ENCODE results near the gene CHD5. TPM values are rescaled to one million over a fixed set of nuclear protein-coding genes. Genes with fewer than 3 reads are reported as not detected.

Gene CHD5
- total RNA-seq, 3 donors from 2014 or later = 0.27 to 0.61 (median 0.34) TPM

DNA sequence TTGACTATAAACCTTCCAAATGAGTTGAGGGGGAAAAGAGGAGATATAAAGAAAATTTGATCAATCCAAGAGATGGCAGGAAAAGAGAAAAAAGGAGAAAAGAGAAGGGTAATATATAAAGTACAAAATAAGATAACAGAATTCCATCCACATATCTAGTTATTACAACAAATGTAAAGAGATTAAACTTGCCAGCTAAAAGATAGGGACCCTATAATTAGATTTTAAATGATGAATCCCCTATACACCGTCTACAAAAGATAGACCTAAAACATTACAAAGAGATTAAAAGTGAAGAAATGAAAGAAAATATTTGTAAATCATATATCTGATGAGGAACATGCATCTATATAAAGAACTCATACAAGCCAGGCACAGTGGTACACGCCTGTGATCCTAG is 63.1 kb downstream of the CHD5 start:
- Mint-ChIP-seq H3K9me3 (peaks cover 10% of the 10 kb centered on the region), H3K4me3 (no peak overlapping the region), H3K27me3 (ENCODE audit: low read depth) (peaks cover 4% of the 10 kb centered on the region), H3K4me1 (ENCODE audit: low read depth) (no peaks in the 10 kb centered on the region), H3K36me3 (ENCODE audit: insufficient read depth) (no peaks in the 10 kb centered on the region)
- no peak for DNase-seq
- ATAC-seq = no peak

GRCh38 chr1:6116137-6116536 is 64.0 kb downstream of the CHD5 start:
- ATAC-seq = no peak
- H3K36me3 Mint-ChIP-seq (ENCODE audit: insufficient read depth) = no peaks in the 10 kb centered on the region

DNA sequence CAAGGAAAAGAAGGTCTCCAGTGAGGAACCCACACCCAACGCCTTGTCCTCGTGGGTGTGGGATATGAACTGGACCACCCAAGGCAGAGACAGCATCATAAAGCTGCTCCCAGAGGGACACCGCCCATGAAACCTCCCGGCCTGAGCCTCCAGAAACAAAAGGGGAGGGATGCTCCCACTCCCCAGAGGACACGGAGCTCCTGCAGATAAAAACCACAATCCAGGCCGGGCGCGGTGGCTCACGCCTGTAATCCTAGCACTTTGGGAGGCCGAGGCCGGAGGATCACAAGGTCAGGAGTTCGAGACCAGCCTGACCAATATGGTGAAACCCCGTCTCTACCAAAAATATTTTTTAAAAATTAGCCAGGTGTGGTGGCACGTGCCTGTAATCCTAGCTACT is 66.4 kb downstream of the CHD5 start:
- H3K27me3 Mint-ChIP-seq (ENCODE audit: low read depth) = peaks cover 6% of the 10 kb centered on the region
- no peaks in the 10 kb centered on the region for H3K36me3 Mint-ChIP-seq (ENCODE audit: insufficient read depth)
- peaks cover 10% of the 10 kb centered on the region for H3K9me3 Mint-ChIP-seq
- DNase-seq (no peak), ATAC-seq (no peak)
- H3K4me3 Mint-ChIP-seq = no peak overlapping the region
- H3K4me1 Mint-ChIP-seq (ENCODE audit: low read depth) = no peaks in the 10 kb centered on the region

More at GRCh38 chr1:6116137-6116536, 64.0 kb downstream of the CHD5 start:
- Mint-ChIP-seq H3K4me1 (ENCODE audit: low read depth) (no peaks in the 10 kb centered on the region), H3K27me3 (ENCODE audit: low read depth) (peaks cover 4% of the 10 kb centered on the region), H3K4me3 (no peak overlapping the region), H3K9me3 (peaks cover 10% of the 10 kb centered on the region)
- no peak for DNase-seq

GRCh38 chr1:6113116-6113515 is 67.0 kb downstream of the CHD5 start:
- H3K36me3 Mint-ChIP-seq (ENCODE audit: insufficient read depth) = no peaks in the 10 kb centered on the region
- peaks cover 10% of the 10 kb centered on the region for H3K27me3 Mint-ChIP-seq (ENCODE audit: low read depth)
- peaks cover 10% of the 10 kb centered on the region for H3K9me3 Mint-ChIP-seq
- ATAC-seq (no peak), DNase-seq (no peak)
- no peak overlapping the region for H3K4me3 Mint-ChIP-seq
- H3K4me1 Mint-ChIP-seq (ENCODE audit: low read depth) = no peaks in the 10 kb centered on the region

- Mint-ChIP-seq H3K4me3 (no peak overlapping the region), H3K36me3 (ENCODE audit: insufficient read depth) (no peaks in the 10 kb centered on the region), H3K4me1 (ENCODE audit: low read depth) (no peaks in the 10 kb centered on the region), H3K9me3 (peaks cover 8% of the 10 kb centered on the region), H3K27me3 (ENCODE audit: low read depth) (peaks cover 10% of the 10 kb centered on the region)
- DNase-seq = no peak
- ATAC-seq = no peak
Observed at GRCh38 chr1:6112690-6113005, 67.5 kb downstream of the CHD5 start.

DNA sequence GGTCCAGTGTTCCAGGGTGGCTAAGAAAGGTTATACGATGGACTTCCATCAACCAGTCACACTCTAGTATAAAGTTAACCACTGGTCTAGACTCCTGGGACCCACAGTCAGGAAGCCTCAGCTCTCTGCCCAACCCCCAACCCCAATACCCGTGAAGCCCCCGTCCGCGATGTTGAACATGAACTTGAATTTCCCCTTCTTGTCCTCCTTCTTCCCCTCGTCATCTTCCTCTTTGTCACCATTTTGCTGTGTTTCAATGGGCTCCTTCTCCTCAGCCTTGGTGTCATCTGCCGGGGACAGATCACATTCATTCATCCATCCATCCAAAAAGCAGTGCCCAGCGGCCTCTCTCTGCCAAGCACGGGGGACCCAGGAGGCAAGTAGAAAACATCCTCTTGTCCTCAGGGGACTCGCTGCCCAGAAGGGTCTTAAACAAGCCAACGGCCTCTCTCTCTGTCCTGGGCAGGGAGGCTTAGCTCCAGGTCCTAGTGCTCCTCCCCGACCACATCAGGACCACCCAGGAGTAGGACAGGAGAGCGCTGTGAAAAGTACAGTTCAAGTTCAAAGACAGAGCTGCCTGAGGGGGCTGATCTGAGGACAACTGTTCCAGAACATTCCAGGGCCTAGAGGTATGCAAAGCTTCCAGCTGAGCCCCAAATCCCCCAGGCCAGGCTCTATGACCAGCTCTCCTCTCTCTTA is 68.0 kb downstream of the CHD5 start:
- H3K36me3 Mint-ChIP-seq (ENCODE audit: insufficient read depth) = no peaks in the 10 kb centered on the region
- peaks cover 6% of the 10 kb centered on the region for H3K9me3 Mint-ChIP-seq
- ATAC-seq = no peak
- peaks cover 10% of the 10 kb centered on the region for H3K27me3 Mint-ChIP-seq (ENCODE audit: low read depth)
- H3K4me1 Mint-ChIP-seq (ENCODE audit: low read depth) = no peaks in the 10 kb centered on the region
- no peak overlapping the region for H3K4me3 Mint-ChIP-seq
- DNase-seq = no peak

GRCh38 chr1:6111571-6111970 is 68.5 kb downstream of the CHD5 start:
- ATAC-seq (no peak), DNase-seq (no peak)
- Mint-ChIP-seq H3K27me3 (ENCODE audit: low read depth) (peaks cover 10% of the 10 kb centered on the region), H3K4me1 (ENCODE audit: low read depth) (no peaks in the 10 kb centered on the region), H3K9me3 (peaks cover under 1% of the 10 kb centered on the region), H3K4me3 (no peak overlapping the region), H3K36me3 (ENCODE audit: insufficient read depth) (no peaks in the 10 kb centered on the region)

GRCh38 chr1:6110326-6110725 is 69.8 kb downstream of the CHD5 start:
- H3K36me3 Mint-ChIP-seq (ENCODE audit: insufficient read depth) = no peaks in the 10 kb centered on the region
- DNase-seq (no peak), ATAC-seq (no peak)
- no peaks in the 10 kb centered on the region for H3K9me3 Mint-ChIP-seq
- H3K27me3 Mint-ChIP-seq (ENCODE audit: low read depth) = peaks cover 10% of the 10 kb centered on the region
- H3K4me1 Mint-ChIP-seq (ENCODE audit: low read depth) = no peaks in the 10 kb centered on the region
- no peak overlapping the region for H3K4me3 Mint-ChIP-seq

GRCh38 chr1:6109688-6110087 is 70.4 kb downstream of the CHD5 start:
- no peaks in the 10 kb centered on the region for H3K36me3 Mint-ChIP-seq (ENCODE audit: insufficient read depth)
- no peaks in the 10 kb centered on the region for H3K9me3 Mint-ChIP-seq
- DNase-seq = no peak
- peaks cover 10% of the 10 kb centered on the region for H3K27me3 Mint-ChIP-seq (ENCODE audit: low read depth)
- H3K4me1 Mint-ChIP-seq (ENCODE audit: low read depth) = no peaks in the 10 kb centered on the region
- no peak for ATAC-seq
- H3K4me3 Mint-ChIP-seq = no peak overlapping the region

DNA sequence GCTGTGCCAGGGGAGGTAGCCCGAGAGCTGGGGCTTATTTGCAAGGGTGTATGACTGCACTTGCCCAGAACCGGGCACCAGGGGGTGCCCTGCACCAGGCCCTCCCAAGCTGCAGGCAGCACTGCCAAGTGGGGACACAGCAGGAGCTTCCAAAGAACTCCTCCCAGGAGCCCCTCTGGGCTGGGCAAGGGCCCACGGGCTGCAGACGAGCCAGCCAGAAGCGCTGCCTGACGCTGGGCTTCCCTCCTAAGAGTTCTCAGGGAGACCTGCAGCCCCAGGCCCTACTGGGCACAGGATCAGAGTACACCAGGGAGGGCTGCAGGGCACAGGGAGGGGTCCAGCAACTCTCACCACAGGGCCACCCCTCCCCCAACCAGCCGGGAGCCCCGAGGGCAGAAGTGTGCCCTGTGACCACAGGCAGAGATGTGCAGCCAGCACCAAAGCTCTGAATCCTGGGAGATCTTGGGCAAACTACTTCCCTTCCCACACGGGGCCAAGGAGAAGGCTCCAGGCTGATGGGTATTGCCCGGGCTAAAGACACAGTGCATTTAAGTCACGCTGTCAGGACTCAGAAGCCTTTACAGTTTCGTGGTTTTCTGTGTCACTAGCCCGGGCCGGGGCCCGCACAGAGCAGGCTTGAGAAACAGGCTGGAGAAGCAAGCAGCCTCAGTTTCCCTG is 71.0 kb downstream of the CHD5 start:
- ATAC-seq = peak; percentile 81 to 89
- no peak for DNase-seq
- H3K27me3 Mint-ChIP-seq (ENCODE audit: low read depth) = peaks cover 10% of the 10 kb centered on the region
- no peaks in the 10 kb centered on the region for H3K9me3 Mint-ChIP-seq
- no peaks in the 10 kb centered on the region for H3K4me1 Mint-ChIP-seq (ENCODE audit: low read depth)
- H3K4me3 Mint-ChIP-seq = no peak overlapping the region
- H3K36me3 Mint-ChIP-seq (ENCODE audit: insufficient read depth) = no peaks in the 10 kb centered on the region

DNA sequence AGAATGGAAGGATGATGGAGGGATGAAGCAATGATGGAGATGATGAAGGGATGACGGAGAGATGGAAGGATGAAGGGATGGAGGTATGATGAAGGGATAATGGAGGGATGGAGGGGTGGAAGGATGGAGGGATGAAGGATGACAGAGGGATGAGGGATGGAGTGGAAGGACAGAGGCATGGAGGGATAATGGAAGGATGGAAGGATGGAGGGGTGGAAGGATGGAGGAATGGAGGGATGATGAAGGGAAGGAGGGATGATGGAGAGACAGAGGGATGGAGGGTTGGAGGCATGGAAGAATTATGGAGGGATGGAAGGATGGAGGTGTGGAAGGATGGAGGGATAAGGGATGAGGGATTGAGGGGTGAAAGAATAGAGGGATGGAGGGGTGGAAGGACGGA is 71.6 kb downstream of the CHD5 start:
- Mint-ChIP-seq H3K9me3 (no peaks in the 10 kb centered on the region), H3K27me3 (ENCODE audit: low read depth) (peaks cover 10% of the 10 kb centered on the region), H3K36me3 (ENCODE audit: insufficient read depth) (no peaks in the 10 kb centered on the region), H3K4me1 (ENCODE audit: low read depth) (no peaks in the 10 kb centered on the region), H3K4me3 (no peak overlapping the region)
- ATAC-seq (no peak), DNase-seq (no peak)

DNA sequence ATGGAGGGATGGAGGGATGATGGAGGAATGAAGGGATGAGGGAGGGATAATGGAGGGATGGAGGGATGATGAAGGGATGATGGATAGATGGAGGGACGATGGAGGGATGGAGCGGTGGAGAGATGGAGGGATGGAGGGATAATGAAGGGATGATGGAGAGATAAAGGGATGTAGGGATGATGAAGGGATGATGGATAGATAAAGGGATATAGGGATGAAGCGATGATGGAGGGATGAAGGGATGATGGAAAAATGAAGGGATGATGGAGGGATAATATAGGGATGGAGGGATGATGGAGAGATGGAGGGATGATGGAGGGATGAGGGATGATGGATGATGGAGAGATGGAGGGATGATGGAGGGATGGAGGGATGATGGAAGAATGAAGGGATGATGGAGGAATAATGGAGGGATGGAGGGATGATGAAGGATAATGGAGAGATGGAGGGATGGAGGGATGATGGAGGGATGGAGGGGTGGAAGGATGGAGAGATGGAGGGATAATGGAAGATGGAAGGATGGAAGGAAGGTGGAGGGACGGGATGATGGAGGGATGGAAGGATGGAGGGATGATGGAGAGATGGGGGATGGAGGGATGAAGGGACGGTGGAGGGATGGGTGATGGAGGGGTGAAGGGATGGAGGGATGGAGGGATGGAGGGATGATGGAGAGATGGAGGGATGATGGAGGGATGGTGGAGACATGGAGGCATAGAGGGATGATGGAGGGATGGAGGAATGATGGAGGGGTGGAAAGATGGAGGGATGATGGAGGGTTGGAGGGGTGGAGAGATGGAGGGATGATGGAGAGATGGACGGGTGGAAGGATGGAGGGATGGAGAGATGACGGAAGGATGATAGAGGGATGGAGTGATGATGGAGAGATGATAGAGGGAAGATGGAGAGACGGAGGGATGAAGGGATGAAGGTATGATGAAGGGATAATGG is 72.4 kb downstream of the CHD5 start:
- DNase-seq = no peak
- Mint-ChIP-seq H3K4me1 (ENCODE audit: low read depth) (no peaks in the 10 kb centered on the region), H3K9me3 (no peaks in the 10 kb centered on the region), H3K4me3 (no peak overlapping the region), H3K36me3 (ENCODE audit: insufficient read depth) (no peaks in the 10 kb centered on the region), H3K27me3 (ENCODE audit: low read depth) (peaks cover 10% of the 10 kb centered on the region)
- ATAC-seq = no peak

DNA sequence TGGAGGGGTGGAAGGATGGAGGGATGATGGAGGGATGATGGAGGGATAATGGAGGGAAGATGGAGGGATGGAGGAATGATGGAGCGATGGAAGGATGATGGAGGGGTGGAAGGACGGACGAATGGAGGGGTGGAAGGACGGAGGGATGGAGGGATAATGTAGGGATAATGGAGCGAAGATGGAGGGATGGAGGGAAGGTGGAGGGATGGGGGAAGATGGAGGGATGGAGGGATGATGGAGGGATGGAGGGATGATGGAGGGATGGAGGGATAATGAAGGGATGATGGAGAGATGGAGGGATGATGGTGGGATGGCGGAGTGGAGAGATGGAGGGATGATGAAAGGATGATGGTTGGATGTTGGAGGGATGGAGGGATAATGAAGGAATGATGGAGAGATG is 73.1 kb downstream of the CHD5 start:
- DNase-seq = no peak
- no peaks in the 10 kb centered on the region for H3K36me3 Mint-ChIP-seq (ENCODE audit: insufficient read depth)
- H3K4me1 Mint-ChIP-seq (ENCODE audit: low read depth) = no peaks in the 10 kb centered on the region
- no peak overlapping the region for H3K4me3 Mint-ChIP-seq
- H3K9me3 Mint-ChIP-seq = no peaks in the 10 kb centered on the region
- peaks cover 6% of the 10 kb centered on the region for H3K27me3 Mint-ChIP-seq (ENCODE audit: low read depth)
- ATAC-seq = no peak

GRCh38 chr1:6106321-6106731 is 73.8 kb downstream of the CHD5 start:
- no peak for DNase-seq
- no peaks in the 10 kb centered on the region for H3K36me3 Mint-ChIP-seq (ENCODE audit: insufficient read depth)
- no peaks in the 10 kb centered on the region for H3K4me1 Mint-ChIP-seq (ENCODE audit: low read depth)
- H3K4me3 Mint-ChIP-seq = no peak overlapping the region
- ATAC-seq = no peak
- H3K27me3 Mint-ChIP-seq (ENCODE audit: low read depth) = peaks cover 6% of the 10 kb centered on the region
- no peaks in the 10 kb centered on the region for H3K9me3 Mint-ChIP-seq
